Spleen (tissue), 11 donors: ENCODE results near the gene TMEM174. TPM values are rescaled to one million over a fixed set of nuclear protein-coding genes. Genes with fewer than 3 reads are reported as not detected.

Experiments used
- DNase-seq: peaks from one replicate; pipeline ENCODE4 v3.0.0-alpha.2; 2020
- H3K27ac ChIP-seq, 8 donors: fragments of 200-600 bp; sonication (generic) in 7 of 8; 1 replicate in 4 of 8; 2 replicates in 4 of 8; pipeline versions ENCODE4 v1.5.0 to v1.8.0; 2016 to 2021; ENCODE audit warnings: inconsistent platforms in 4 of 8, mild to moderate bottlenecking in 4 of 8, moderate library complexity in 1 of 8
- H3K27me3 ChIP-seq, 7 donors: fragments of 200-600 bp; sonication (generic) in 6 of 7; replicated peaks in 1 of 7; 1 replicate in 4 of 7; 2 replicates in 3 of 7; pipeline versions ENCODE4 v1.5.0 to v1.8.0; 2016 to 2021; ENCODE audit warnings: inconsistent platforms in 3 of 7, mild to moderate bottlenecking in 1 of 7
- H3K36me3 ChIP-seq, 6 donors: fragments of 200-600 bp; sonication (generic) in 5 of 6; 1 replicate in 4 of 6; 2 replicates in 2 of 6; pipeline versions ENCODE4 v1.5.0 to v1.8.0; 2016 to 2021; ENCODE audit warnings: inconsistent platforms in 2 of 6
- H3K4me1 ChIP-seq, 6 donors: fragments of 200-600 bp; sonication (generic) in 5 of 6; 1 replicate in 3 of 6; 2 replicates in 3 of 6; pipeline versions ENCODE4 v1.5.0 to v1.8.0; 2016 to 2021; ENCODE audit warnings: inconsistent platforms in 3 of 6
- H3K4me3 ChIP-seq, 8 donors: fragments of 200-600 bp; sonication (generic) in 7 of 8; 1 replicate in 4 of 8; 2 replicates in 4 of 8; pipeline versions ENCODE4 v1.5.0 to v1.8.0; 2016 to 2021; ENCODE audit warnings: inconsistent platforms in 4 of 8, mild to moderate bottlenecking in 4 of 8, moderate library complexity in 2 of 8
- H3K9me3 ChIP-seq, 8 donors: fragments of 200-600 bp; sonication (generic) in 7 of 8; 1 replicate in 4 of 8; 2 replicates in 4 of 8; pipeline versions ENCODE4 v1.5.0 to v1.8.0; 2016 to 2021; ENCODE audit warnings: inconsistent platforms in 4 of 8
- POLR2A ChIP-seq, 3 donors: fragments of 450-650 bp; IDR thresholded peaks; one replicate each; pipeline ENCODE4 v1.5.1; 2017; ENCODE audit warnings: antibody characterized with exemption in 3 of 3, mild to moderate bottlenecking in 1 of 3
- POLR2AphosphoS5 ChIP-seq, 3 donors: sonication (generic); formaldehyde crosslinking; IDR thresholded peaks; one replicate each; pipeline ENCODE4 v1.5.1; 2017; ENCODE audit warnings: antibody characterized with exemption in 3 of 3
- WGBS, 5 donors: extraction: QIAGEN DNeasy Blood & Tissue Kit in 3 of 5; methylation state at CpG; one replicate each; pipeline versions ENCODE4 v1.1.5 to v1.1.7; 2013 to 2018; 5-methylcytosine and 5-hydroxymethylcytosine counted together
- intact Hi-C: fragments of 100-400 bp; cut with DNase I; formaldehyde crosslinking; loops from one replicate; pipeline ENCODE4 v1.15.0; 2023; ENCODE audit warnings: low total_unique reads
- polyA plus RNA-seq, 3 donors: library from polyadenylated mRNA; stranded (reverse); fragments of 200-250 nt; gene quantifications; one replicate each; pipeline ENCODE4 v1.2.1, GENCODE V29; 2013
- total RNA-seq, 7 donors: library from RNA; depleted of rRNA in 3 of 7; stranded (reverse); fragments of >200 nt in 3 of 7; fragmentation: NEBNext Ultra II Directional in 4 of 7; extraction: Animal tissue kit (Norgen Biotek cat#: 25700) in 4 of 7; gene quantifications; one replicate each; pipeline versions ENCODE4 v1.1.0 to v1.2.1, GENCODE V29; 2016 to 2021
- TF ChIP-seq, protein P1 (sequence below), 11 experiments: fragments of 200-600 bp in 7 of 11; fragments of 450-650 bp in 4 of 11; sonication (generic) in 4 of 11; IDR thresholded peaks in 8 of 11; conservative IDR thresholded peaks in 3 of 11; 1 replicate in 7 of 11; 2 replicates in 4 of 11; pipeline versions ENCODE4 v1.4.0 to v1.8.0; 2016 to 2021; ENCODE audit warnings: antibody characterized with exemption in 11 of 11, inconsistent platforms in 4 of 11, mild to moderate bottlenecking in 1 of 11
- donor health status: healthy with polysubstance abuse.
- donor health status: DM: no; HTN: no; CAD: no; lungs with moderate emphysema.
- donor health status: DM: no; HTN: no; CAD: no.
- donor health status: Bipolar disorder and iron deficiency.
- donor health status: healthy.
- donor health status: DM: no; HTN: no; CAD: no.
- donor health status: DM: yes; HTN: yes; CAD: no.

Gene TMEM174
- total and polyA plus RNA-seq, 10 donors, result not detected

- WGBS, 5 donors, result 83 to 97% (median 86%) methylated on average over 5 of the region's 5 CpGs
- Histone ChIP-seq H3K27me3 (peaks cover 0 to 26% (median 0%) of the 10 kb centered on the region in 7 donors), H3K4me3 (no peak overlapping the region), H3K36me3 (peaks cover 0 to 44% (median 0%) of the 10 kb centered on the region in 6 donors), H3K4me1 (peaks cover 0 to 37% (median 6%) of the 10 kb centered on the region in 6 donors), H3K27ac (no peak overlapping the region), H3K9me3 (no peaks in the 10 kb centered on the region)
- TF ChIP-seq POLR2AphosphoS5 (IDR thresholded peaks at IDR 0.05) (no peak), POLR2A (IDR thresholded peaks at IDR 0.05) (no peak)
- TF ChIP-seq, protein P1, sequence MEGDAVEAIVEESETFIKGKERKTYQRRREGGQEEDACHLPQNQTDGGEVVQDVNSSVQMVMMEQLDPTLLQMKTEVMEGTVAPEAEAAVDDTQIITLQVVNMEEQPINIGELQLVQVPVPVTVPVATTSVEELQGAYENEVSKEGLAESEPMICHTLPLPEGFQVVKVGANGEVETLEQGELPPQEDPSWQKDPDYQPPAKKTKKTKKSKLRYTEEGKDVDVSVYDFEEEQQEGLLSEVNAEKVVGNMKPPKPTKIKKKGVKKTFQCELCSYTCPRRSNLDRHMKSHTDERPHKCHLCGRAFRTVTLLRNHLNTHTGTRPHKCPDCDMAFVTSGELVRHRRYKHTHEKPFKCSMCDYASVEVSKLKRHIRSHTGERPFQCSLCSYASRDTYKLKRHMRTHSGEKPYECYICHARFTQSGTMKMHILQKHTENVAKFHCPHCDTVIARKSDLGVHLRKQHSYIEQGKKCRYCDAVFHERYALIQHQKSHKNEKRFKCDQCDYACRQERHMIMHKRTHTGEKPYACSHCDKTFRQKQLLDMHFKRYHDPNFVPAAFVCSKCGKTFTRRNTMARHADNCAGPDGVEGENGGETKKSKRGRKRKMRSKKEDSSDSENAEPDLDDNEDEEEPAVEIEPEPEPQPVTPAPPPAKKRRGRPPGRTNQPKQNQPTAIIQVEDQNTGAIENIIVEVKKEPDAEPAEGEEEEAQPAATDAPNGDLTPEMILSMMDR (IDR thresholded peaks at IDR 0.05 in 8 of 11, conservative IDR thresholded peaks at IDR 0.05 in 3 of 11), result no peak
- intact Hi-C loops, result no loop called here
- no peak for DNase-seq
Measured at GRCh38 chr5:73129143-73129542, 43.9 kb upstream of the TMEM174 start.

DNA sequence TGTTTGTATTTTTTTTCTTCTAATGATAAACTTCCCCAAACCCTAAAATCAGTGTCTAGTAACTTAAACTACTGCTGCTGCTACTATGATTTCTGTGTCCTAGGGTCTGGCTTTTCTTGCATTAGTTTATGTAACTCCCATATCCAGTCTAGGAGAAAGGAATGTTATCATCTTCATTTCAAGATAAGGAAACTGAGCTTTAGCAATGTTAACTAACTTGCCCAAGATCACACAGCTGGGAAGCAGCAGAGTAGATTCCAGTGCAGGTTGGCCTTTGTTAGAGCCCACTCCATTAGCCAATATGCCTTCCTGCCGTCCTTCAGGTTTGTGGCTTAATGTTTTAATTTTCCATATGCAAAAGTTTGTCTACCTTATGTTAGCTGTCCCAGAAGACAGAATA, 42.2 kb upstream of the TMEM174 start:
- Histone ChIP-seq H3K9me3 (no peaks in the 10 kb centered on the region), H3K27ac (no peak overlapping the region), H3K4me3 (no peak overlapping the region), H3K4me1 (peaks cover 0 to 22% (median 2%) of the 10 kb centered on the region in 6 donors), H3K36me3 (peaks cover 0 to 39% (median 0%) of the 10 kb centered on the region in 6 donors), H3K27me3 (peaks cover 0 to 27% (median 0%) of the 10 kb centered on the region in 7 donors)
- TF ChIP-seq, protein P1 (IDR thresholded peaks at IDR 0.05 in 8 of 11, conservative IDR thresholded peaks at IDR 0.05 in 3 of 11), result no peak
- no peak for TF ChIP-seq POLR2A (IDR thresholded peaks at IDR 0.05)
- TF ChIP-seq POLR2AphosphoS5 (IDR thresholded peaks at IDR 0.05), result no peak
- DNase-seq, result no peak
- intact Hi-C loops, result no loop called here
- 70 to 79% (median 72%) methylated on average over 1 of the region's 1 CpG for WGBS, 5 donors

DNA sequence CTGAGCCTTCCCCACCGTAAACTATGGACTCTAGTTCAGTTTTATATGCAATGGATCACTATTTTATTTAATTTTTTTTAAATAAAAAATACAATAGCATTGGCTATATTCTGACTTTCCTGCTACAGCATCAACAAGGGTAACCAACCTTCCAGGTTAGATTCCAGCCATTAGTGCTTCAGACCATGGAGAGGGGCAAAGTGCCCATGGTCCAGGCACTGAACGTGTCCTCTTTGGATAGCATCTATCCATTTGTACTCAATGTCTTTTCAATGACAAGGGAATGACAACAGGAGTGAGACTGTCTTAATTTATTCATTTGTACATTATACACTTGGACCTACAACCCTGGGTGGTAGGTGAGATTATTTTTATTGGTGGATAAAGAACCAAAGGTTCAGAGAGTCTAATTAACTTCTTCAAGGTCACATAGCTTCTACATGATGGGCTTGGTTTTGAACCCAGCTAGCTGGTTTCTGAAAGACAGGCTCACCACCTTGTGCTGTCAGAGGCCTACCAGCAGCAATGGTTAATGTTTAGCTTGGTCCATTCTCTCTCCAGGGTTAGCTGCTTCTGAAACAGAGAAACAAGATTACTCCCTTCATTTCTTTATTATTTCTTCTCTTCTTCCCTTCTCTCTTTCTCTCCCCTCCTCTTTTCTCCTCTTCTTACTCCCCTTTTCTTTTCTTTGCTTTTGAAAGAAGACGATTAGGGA, 41.1 kb upstream of the TMEM174 start:
- no peak overlapping the region for H3K27ac ChIP-seq
- peaks cover 0 to 21% (median 2%) of the 10 kb centered on the region in 6 donors for H3K4me1 ChIP-seq
- no peak for DNase-seq
- H3K36me3 ChIP-seq, result peaks cover 0 to 39% (median 0%) of the 10 kb centered on the region in 6 donors
- 77 to 83% (median 79%) methylated on average over 3 of the region's 3 CpGs for WGBS, 5 donors
- TF ChIP-seq POLR2AphosphoS5 (IDR thresholded peaks at IDR 0.05), result no peak
- TF ChIP-seq, protein P1 (IDR thresholded peaks at IDR 0.05 in 8 of 11, conservative IDR thresholded peaks at IDR 0.05 in 3 of 11), result no peak
- TF ChIP-seq POLR2A (IDR thresholded peaks at IDR 0.05), result no peak
- H3K27me3 ChIP-seq, result peaks cover 0 to 30% (median 0%) of the 10 kb centered on the region in 7 donors
- intact Hi-C loops, result no loop called here
- no peaks in the 10 kb centered on the region for H3K9me3 ChIP-seq
- H3K4me3 ChIP-seq, result no peak overlapping the region

GRCh38 chr5:73132759-73133158, 40.2 kb upstream of the TMEM174 start:
- 83 to 94% (median 87%) methylated on average over 2 of the region's 2 CpGs for whole genome bisulfite sequencing, 5 donors
- Histone ChIP-seq H3K4me1 (peaks cover 0 to 13% (median 2%) of the 10 kb centered on the region in 6 donors), H3K4me3 (no peak overlapping the region), H3K27ac (no peak overlapping the region), H3K27me3 (peaks cover 0 to 39% (median 0%) of the 10 kb centered on the region in 7 donors), H3K9me3 (no peaks in the 10 kb centered on the region), H3K36me3 (peaks cover 0 to 39% (median 0%) of the 10 kb centered on the region in 6 donors)
- no peak for DNase-seq
- intact Hi-C loops, result no loop called here
- no peak for TF ChIP-seq POLR2AphosphoS5 (IDR thresholded peaks at IDR 0.05)
- TF ChIP-seq, protein P1 (IDR thresholded peaks at IDR 0.05 in 8 of 11, conservative IDR thresholded peaks at IDR 0.05 in 3 of 11), result no peak
- TF ChIP-seq POLR2A (IDR thresholded peaks at IDR 0.05), result no peak
